OCI-LY1 (cell line): ENCODE measurements around the gene AMD1.

Experiments used
- EZH2 ChIP-seq: fragments of 200-600 bp; sonication (generic), shearing (Covaris generic); IDR thresholded peaks from 2 replicates; pipeline ENCODE4 v1.8.0; 2017; ENCODE audit warnings: borderline replicate concordance, mixed run types, mild to moderate bottlenecking, antibody characterized with exemption, low read length, moderate library complexity, mixed read lengths
- TF ChIP-seq, protein P1 (sequence below): fragments of 200-600 bp; sonication (generic), shearing (Covaris generic); IDR thresholded peaks from 2 replicates; pipeline ENCODE4 v1.5.1; 2017; ENCODE audit warnings: mild to moderate bottlenecking, antibody characterized with exemption, low read length, moderate library complexity, mixed read lengths

GRCh38 chr6:110841266-110841665, 33.3 kb upstream of the AMD1 start:
- TF ChIP-seq, protein P1, sequence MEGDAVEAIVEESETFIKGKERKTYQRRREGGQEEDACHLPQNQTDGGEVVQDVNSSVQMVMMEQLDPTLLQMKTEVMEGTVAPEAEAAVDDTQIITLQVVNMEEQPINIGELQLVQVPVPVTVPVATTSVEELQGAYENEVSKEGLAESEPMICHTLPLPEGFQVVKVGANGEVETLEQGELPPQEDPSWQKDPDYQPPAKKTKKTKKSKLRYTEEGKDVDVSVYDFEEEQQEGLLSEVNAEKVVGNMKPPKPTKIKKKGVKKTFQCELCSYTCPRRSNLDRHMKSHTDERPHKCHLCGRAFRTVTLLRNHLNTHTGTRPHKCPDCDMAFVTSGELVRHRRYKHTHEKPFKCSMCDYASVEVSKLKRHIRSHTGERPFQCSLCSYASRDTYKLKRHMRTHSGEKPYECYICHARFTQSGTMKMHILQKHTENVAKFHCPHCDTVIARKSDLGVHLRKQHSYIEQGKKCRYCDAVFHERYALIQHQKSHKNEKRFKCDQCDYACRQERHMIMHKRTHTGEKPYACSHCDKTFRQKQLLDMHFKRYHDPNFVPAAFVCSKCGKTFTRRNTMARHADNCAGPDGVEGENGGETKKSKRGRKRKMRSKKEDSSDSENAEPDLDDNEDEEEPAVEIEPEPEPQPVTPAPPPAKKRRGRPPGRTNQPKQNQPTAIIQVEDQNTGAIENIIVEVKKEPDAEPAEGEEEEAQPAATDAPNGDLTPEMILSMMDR: no peak
- TF ChIP-seq EZH2: no peak
